Measurements from ENCODE around the gene GOLPH3L.

GOLPH3L gene

GRCh38 chr1:150596976-150597375 lies 100.0 kb downstream of the GOLPH3L start:
- H3F3A ChIP-seq (ENCODE audit: low read depth), result no peaks in the 10 kb centered on the region
- no peaks in the 10 kb centered on the region for H3K27me3 ChIP-seq (ENCODE audit: insufficient read depth, low read length, poor library complexity, severe bottlenecking)
- H2AFZ ChIP-seq (ENCODE audit: low read length), result no peak overlapping the region
- H3K79me2 ChIP-seq (ENCODE audit: insufficient read depth, low read length), result no peaks in the 10 kb centered on the region
- no peaks in the 10 kb centered on the region for H3K9me3 ChIP-seq (ENCODE audit: insufficient read depth, low read depth, low read length)
- no peak overlapping the region for H3K9ac ChIP-seq (ENCODE audit: low read depth, low read length, poor library complexity, severe bottlenecking)
- TF ChIP-seq EZH2phosphoT487 (IDR thresholded peaks at IDR 0.05; ENCODE audit: borderline replicate concordance), result no peak
- no peaks in the 10 kb centered on the region for H3K9me2 ChIP-seq (replicated peaks; ENCODE audit: low read depth, low read length)
- no peaks in the 10 kb centered on the region for H3K4me1 ChIP-seq (ENCODE audit: insufficient read depth, low read length, poor library complexity, severe bottlenecking)
- H3K36me3 ChIP-seq (ENCODE audit: insufficient read depth, low read length), result no peaks in the 10 kb centered on the region
- H4K20me1 ChIP-seq (ENCODE audit: insufficient read depth, low read length, poor library complexity, severe bottlenecking), result no peaks in the 10 kb centered on the region
- H3K4me2 ChIP-seq (ENCODE audit: low read depth, low read length, poor library complexity, severe bottlenecking), result no peak overlapping the region
- no peak overlapping the region for H3K4me3 ChIP-seq (ENCODE audit: low read length, poor library complexity, severe bottlenecking)
